Neural crest cell (in vitro differentiated cells): ENCODE data around the gene ANTXR2. TPM values are rescaled to one million over a fixed set of nuclear protein-coding genes. Genes with fewer than 3 reads are reported as not detected.

ENCODE experiments used
- DNase-seq: peaks from one replicate; pipeline ENCODE4 v3.0.0; 2021; ENCODE audit warnings: low read depth, mixed read lengths, low spot score
- H3K27ac Mint-ChIP-seq: one replicate; pipeline ENCODE4 v1.8.0; 2021; ENCODE audit warnings: mild to moderate bottlenecking, mixed read lengths; ENCODE audit not compliant: unreplicated experiment
- H3K27me3 Mint-ChIP-seq: 2 replicates; pipeline ENCODE4 v1.8.0; 2021; ENCODE audit warnings: low read depth, mild to moderate bottlenecking, mixed read lengths
- H3K36me3 Mint-ChIP-seq: 2 replicates; pipeline ENCODE4 v1.8.0; 2021; ENCODE audit warnings: low read depth, mild to moderate bottlenecking, mixed read lengths
- H3K4me1 Mint-ChIP-seq: 2 replicates; pipeline ENCODE4 v1.8.0; 2021; ENCODE audit warnings: mixed read lengths
- H3K4me3 Mint-ChIP-seq: one replicate; pipeline ENCODE4 v1.8.0; 2021; ENCODE audit warnings: mild to moderate bottlenecking, mixed read lengths
- H3K9me3 Mint-ChIP-seq: 2 replicates; pipeline ENCODE4 v1.8.0; 2021; ENCODE audit warnings: mixed read lengths
- total RNA-seq: library from RNA; stranded (reverse); gene quantifications from 2 replicates; pipeline ENCODE4 v1.2.1, GENCODE V29; 2021
- TF ChIP-seq, protein P1 (sequence below): fragments of 200-600 bp; sonication (generic); conservative IDR thresholded peaks from 2 replicates; pipeline ENCODE4 v1.5.0; 2021; ENCODE audit warnings: antibody characterized with exemption, mild to moderate bottlenecking

ANTXR2 gene
- total RNA-seq, 1 donor from 2014 or later = 36.7 TPM

DNA sequence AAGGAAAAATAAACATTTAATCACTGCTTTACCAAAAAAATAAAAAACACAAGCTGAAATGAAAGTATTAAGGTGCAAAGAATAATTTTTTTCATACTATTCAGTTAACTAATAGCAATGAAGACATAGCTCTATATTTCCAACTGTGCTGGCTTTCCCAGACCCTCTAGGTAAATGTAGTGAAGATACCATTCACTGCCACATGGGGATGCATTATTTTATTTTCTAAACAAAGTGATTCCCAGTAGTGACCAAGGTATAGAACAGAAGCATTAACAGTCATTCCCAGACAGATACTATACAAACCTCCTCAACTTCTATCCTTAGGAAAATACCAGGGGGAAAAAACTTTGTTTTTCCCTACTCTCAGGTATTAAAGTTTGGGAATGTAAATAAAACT lies 39.4 kb downstream of the ANTXR2 start:
- Mint-ChIP-seq H3K27me3 (no peaks in the 10 kb centered on the region), H3K9me3 (no peaks in the 10 kb centered on the region)

DNA sequence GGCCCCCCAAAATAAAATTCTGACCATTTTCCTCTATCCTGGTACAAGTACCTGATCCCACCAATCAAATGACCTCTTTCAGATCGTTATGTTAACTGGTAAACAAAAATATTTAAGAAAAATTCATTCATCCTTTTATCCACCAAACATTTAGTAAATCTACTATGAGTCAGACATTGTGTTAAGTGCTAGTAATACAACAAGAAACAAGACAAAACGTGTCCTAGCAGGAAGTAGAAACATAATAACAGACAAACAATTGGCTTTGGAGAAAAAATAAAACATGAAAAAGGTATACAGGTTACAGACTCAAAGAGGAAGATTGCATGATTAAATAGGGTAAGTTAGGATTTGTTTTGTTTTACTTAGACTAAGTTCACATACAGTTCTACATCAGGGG lies 43.7 kb downstream of the ANTXR2 start:
- H3K4me3 Mint-ChIP-seq = no peak overlapping the region
- no peaks in the 10 kb centered on the region for H3K27me3 Mint-ChIP-seq
- no peak overlapping the region for H3K27ac Mint-ChIP-seq
- no peak for DNase-seq
- H3K36me3 Mint-ChIP-seq = peaks cover 2% of the 10 kb centered on the region
- TF ChIP-seq, protein P1, sequence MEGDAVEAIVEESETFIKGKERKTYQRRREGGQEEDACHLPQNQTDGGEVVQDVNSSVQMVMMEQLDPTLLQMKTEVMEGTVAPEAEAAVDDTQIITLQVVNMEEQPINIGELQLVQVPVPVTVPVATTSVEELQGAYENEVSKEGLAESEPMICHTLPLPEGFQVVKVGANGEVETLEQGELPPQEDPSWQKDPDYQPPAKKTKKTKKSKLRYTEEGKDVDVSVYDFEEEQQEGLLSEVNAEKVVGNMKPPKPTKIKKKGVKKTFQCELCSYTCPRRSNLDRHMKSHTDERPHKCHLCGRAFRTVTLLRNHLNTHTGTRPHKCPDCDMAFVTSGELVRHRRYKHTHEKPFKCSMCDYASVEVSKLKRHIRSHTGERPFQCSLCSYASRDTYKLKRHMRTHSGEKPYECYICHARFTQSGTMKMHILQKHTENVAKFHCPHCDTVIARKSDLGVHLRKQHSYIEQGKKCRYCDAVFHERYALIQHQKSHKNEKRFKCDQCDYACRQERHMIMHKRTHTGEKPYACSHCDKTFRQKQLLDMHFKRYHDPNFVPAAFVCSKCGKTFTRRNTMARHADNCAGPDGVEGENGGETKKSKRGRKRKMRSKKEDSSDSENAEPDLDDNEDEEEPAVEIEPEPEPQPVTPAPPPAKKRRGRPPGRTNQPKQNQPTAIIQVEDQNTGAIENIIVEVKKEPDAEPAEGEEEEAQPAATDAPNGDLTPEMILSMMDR = no peak
- H3K4me1 Mint-ChIP-seq = no peaks in the 10 kb centered on the region
- no peaks in the 10 kb centered on the region for H3K9me3 Mint-ChIP-seq

More for the DNA sequence above, 39.4 kb downstream of the ANTXR2 start:
- DNase-seq = no peak
- TF ChIP-seq, protein P1 = peak; percentile 32
- H3K36me3 Mint-ChIP-seq = peaks cover 2% of the 10 kb centered on the region
- no peak overlapping the region for H3K27ac Mint-ChIP-seq
- H3K4me3 Mint-ChIP-seq = no peak overlapping the region
- peaks cover 8% of the 10 kb centered on the region for H3K4me1 Mint-ChIP-seq

DNA sequence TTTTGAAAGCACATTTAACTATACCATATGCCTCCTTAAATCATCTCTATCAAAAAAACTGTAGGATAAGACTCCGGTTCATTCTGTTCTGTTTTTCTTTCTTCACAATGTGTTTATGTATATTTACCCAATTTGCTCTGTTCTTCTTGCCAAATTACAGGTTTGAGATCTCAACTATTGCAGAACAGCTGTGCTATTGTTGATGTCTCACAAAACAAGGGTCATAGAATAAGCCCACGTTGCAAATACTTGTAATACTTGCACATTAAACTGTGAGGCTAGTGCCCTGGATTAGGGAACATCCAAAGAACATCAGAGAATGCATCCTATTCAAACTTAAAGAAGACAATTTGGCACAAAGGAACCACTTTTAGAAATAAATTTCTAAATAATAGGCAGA lies 45.4 kb downstream of the ANTXR2 start:
- no peaks in the 10 kb centered on the region for H3K9me3 Mint-ChIP-seq
- H3K4me1 Mint-ChIP-seq = no peaks in the 10 kb centered on the region
- no peak overlapping the region for H3K4me3 Mint-ChIP-seq
- H3K36me3 Mint-ChIP-seq = peaks cover 5% of the 10 kb centered on the region
- H3K27ac Mint-ChIP-seq = no peak overlapping the region
- no peaks in the 10 kb centered on the region for H3K27me3 Mint-ChIP-seq
- no peak for DNase-seq
- TF ChIP-seq, protein P1 = no peak

DNA sequence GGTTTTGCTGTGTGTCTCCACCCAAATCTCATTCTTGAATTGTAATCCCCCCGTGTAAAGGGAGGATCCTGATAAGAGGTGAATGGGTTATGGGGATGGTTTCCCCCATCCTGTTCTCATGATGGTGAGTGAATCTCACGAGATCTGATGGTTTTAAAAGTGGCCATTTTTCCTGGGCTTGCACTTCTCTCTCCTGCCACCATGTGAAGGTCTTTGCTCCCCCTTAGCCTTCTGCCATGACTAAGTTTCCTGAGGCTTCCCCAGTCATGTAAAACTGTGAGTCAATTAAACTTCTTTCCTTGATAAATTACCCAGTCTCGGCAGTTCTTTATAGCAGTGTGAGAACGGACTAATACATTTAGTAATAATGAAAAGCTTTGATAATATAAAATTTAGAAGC lies 46.9 kb downstream of the ANTXR2 start:
- TF ChIP-seq, protein P1 = no peak
- no peaks in the 10 kb centered on the region for H3K9me3 Mint-ChIP-seq
- H3K36me3 Mint-ChIP-seq = peaks cover 7% of the 10 kb centered on the region
- H3K4me3 Mint-ChIP-seq = no peak overlapping the region
- H3K4me1 Mint-ChIP-seq = no peaks in the 10 kb centered on the region
- no peak overlapping the region for H3K27ac Mint-ChIP-seq
- no peaks in the 10 kb centered on the region for H3K27me3 Mint-ChIP-seq
- no peak for DNase-seq

DNA sequence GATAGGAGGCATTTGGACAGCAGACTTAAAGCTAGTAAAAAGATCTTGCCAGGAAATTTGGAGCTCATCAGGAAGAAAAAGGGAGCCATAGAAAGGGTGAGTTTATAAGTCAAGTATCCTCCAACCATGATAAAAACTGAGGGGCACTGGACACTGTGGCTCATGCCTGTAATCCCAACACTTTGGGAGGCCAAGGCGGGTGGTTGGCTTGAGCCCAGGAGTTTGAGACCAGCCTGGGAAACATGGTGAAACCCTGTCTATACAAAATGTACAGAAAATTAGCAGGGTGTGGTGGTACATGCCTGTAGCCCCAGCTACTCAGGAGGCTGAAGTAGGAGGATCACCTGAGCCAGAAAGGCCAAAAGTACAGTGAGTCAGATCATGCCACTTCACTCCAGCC lies 48.7 kb downstream of the ANTXR2 start:
- Mint-ChIP-seq H3K36me3 (peaks cover 7% of the 10 kb centered on the region), H3K4me3 (no peak overlapping the region), H3K4me1 (no peaks in the 10 kb centered on the region), H3K27me3 (no peaks in the 10 kb centered on the region), H3K27ac (no peak overlapping the region), H3K9me3 (no peaks in the 10 kb centered on the region)
- no peak for DNase-seq
- TF ChIP-seq, protein P1 = no peak

DNA sequence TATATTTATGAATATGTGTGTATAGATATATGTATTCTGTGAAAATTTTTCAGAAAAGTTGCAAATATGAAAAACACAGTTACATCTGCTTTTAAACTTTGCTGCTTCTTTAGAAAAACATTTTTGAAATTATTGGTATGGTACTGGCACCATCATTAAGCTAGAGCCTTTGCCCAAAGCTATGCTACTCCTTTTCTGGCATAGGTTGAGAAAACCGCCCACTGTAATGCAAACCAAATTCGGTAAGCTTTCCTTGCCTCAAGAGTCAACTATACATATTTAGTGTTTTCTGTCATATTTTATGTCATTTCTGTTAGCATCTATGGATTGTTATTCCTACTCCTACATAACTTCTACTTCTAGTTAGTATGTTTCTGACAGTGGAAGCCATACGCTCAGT lies 50.7 kb downstream of the ANTXR2 start:
- no peaks in the 10 kb centered on the region for H3K9me3 Mint-ChIP-seq
- H3K4me3 Mint-ChIP-seq = no peak overlapping the region
- no peak for DNase-seq
- no peaks in the 10 kb centered on the region for H3K4me1 Mint-ChIP-seq
- no peaks in the 10 kb centered on the region for H3K27me3 Mint-ChIP-seq
- peaks cover 7% of the 10 kb centered on the region for H3K36me3 Mint-ChIP-seq
- H3K27ac Mint-ChIP-seq = no peak overlapping the region
- TF ChIP-seq, protein P1 = no peak
